PC-3 (cell line): Measurements from ENCODE around the gene NAV2.

Experiments used
- EZH2 ChIP-seq: fragments of 300-600 bp; sonication (generic); IDR thresholded peaks from one replicate; pipeline ENCODE4 v1.6.1; 2017; ENCODE audit warnings: antibody characterized with exemption, mild to moderate bottlenecking, low read length; ENCODE audit not compliant: unreplicated experiment
- TF ChIP-seq, protein P1 (sequence below): fragments of 300-600 bp; sonication (generic); conservative IDR thresholded peaks from 2 replicates; pipeline ENCODE4 v1.5.1; 2017; ENCODE audit warnings: antibody characterized with exemption, low read depth, mild to moderate bottlenecking, low read length

DNA sequence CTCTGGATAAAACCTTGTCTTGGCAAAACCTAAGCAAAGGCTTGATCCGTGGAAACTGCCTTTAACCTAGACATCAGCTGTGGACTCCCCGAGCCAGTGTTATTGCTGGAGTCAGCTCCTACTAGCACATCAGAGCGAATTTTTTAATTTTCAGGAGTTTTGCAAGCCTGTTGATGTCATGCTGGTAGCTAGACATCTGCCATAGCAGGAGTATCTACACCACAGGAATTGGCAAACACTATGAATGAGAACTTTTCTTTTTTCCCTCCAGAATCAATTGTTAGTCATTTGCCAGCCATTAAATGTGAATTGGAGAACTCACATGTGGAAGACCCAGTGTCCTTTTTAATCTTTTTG is 201.2 kb downstream of the NAV2 start:
- TF ChIP-seq, protein P1, sequence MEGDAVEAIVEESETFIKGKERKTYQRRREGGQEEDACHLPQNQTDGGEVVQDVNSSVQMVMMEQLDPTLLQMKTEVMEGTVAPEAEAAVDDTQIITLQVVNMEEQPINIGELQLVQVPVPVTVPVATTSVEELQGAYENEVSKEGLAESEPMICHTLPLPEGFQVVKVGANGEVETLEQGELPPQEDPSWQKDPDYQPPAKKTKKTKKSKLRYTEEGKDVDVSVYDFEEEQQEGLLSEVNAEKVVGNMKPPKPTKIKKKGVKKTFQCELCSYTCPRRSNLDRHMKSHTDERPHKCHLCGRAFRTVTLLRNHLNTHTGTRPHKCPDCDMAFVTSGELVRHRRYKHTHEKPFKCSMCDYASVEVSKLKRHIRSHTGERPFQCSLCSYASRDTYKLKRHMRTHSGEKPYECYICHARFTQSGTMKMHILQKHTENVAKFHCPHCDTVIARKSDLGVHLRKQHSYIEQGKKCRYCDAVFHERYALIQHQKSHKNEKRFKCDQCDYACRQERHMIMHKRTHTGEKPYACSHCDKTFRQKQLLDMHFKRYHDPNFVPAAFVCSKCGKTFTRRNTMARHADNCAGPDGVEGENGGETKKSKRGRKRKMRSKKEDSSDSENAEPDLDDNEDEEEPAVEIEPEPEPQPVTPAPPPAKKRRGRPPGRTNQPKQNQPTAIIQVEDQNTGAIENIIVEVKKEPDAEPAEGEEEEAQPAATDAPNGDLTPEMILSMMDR, result no peak
- TF ChIP-seq EZH2, result no peak
